H1 (cell line): ENCODE results near the gene TMEM272. TPM values are rescaled to one million over a fixed set of nuclear protein-coding genes. Genes with fewer than 3 reads are reported as not detected.

Experiments
- BCL11A ChIP-seq, 2 experiments: IDR thresholded peaks; one replicate each; pipeline ENCODE4 v1.6.1; 2011; ENCODE audit warnings: low read depth in 2 of 2, low read length in 2 of 2, mild to moderate bottlenecking in 2 of 2
- CEBPB ChIP-seq: IDR thresholded peaks from 2 replicates; pipeline ENCODE4 v1.6.1; 2012; ENCODE audit warnings: low read depth, low read length
- CREB1 ChIP-seq: IDR thresholded peaks from 2 replicates; pipeline ENCODE4 v1.6.1; 2012; ENCODE audit warnings: inconsistent platforms
- GTF2F1 ChIP-seq: IDR thresholded peaks from 2 replicates; pipeline ENCODE4 v1.6.1; 2012; ENCODE audit warnings: low read depth, low read length, improper control_type of control experiment, borderline replicate concordance
- HDAC2 ChIP-seq, 2 experiments: fragments of 300-600 bp in 1 of 2; sonication (generic) in 1 of 2; IDR thresholded peaks; 2 replicates each; pipeline ENCODE4 v1.6.1; 2011 to 2012; ENCODE audit warnings: low read depth in 2 of 2, low read length in 2 of 2, mild to moderate bottlenecking in 2 of 2, moderate library complexity in 2 of 2, borderline replicate concordance in 1 of 2, inconsistent platforms in 1 of 2
- HDAC6 ChIP-seq: IDR thresholded peaks from one replicate; pipeline ENCODE4 v1.7.1; 2012; ENCODE audit warnings: low read depth, mild to moderate bottlenecking, inconsistent platforms, low read length, moderate library complexity
- KDM1A ChIP-seq: fragments of 200-600, 300-600 bp; sonication (generic); IDR thresholded peaks from 2 replicates; pipeline ENCODE4 v1.7.1; 2016; ENCODE audit warnings: mild to moderate bottlenecking, low read length, borderline replicate concordance
- NANOG ChIP-seq: IDR thresholded peaks from 2 replicates; pipeline ENCODE4 v1.6.1; 2011; ENCODE audit warnings: low read length, low read depth, mild to moderate bottlenecking, inconsistent platforms; ENCODE audit not compliant: insufficient read depth, poor library complexity, severe bottlenecking
- POU5F1 ChIP-seq: IDR thresholded peaks from 2 replicates; pipeline ENCODE4 v1.6.1; 2011; ENCODE audit warnings: low read depth, mild to moderate bottlenecking, low read length, moderate library complexity
- RAD21 ChIP-seq, 2 experiments: IDR thresholded peaks in 1 of 2; conservative IDR thresholded peaks in 1 of 2; 2 replicates each; pipeline ENCODE4 v1.6.1; 2011; ENCODE audit warnings: low read depth in 2 of 2, low read length in 2 of 2, improper control_type of control experiment in 1 of 2, inconsistent platforms in 1 of 2, mild to moderate bottlenecking in 1 of 2, moderate library complexity in 1 of 2
- SP4 ChIP-seq: IDR thresholded peaks from 2 replicates; pipeline ENCODE4 v1.6.1; 2012; ENCODE audit warnings: low read length, inconsistent platforms
- polyA plus RNA-seq, 7 experiments: library from polyadenylated mRNA; depleted of rRNA in 3 of 7; stranded (reverse) in 5 of 7; unstranded in 2 of 7; fragments of >200 nt in 5 of 7; fragments of 200-250 nt in 2 of 7; gene quantifications; 1 replicate in 5 of 7; 2 replicates in 1 of 7; 4 replicates in 1 of 7; pipeline versions ENCODE4 v1.2.1 to v1.2.3, GENCODE V29; 2011 to 2013; ENCODE audit warnings: missing spikeins in 2 of 7, mixed read lengths in 2 of 7
- total RNA-seq: library from RNA; stranded (reverse); fragmentation: NEBNext Ultra II Directional; extraction: Animal tissue kit (Norgen Biotek cat#: 25700); gene quantifications from 2 replicates; pipeline ENCODE4 v1.2.1, GENCODE V29; 2021
- TF ChIP-seq, protein P1 (sequence below): IDR thresholded peaks from 2 replicates; pipeline ENCODE4 v1.6.1; 2012; ENCODE audit warnings: low read length, inconsistent platforms

The TMEM272 gene
- total and polyA plus RNA-seq, 2 of the 8 experiments (the other 6 are each of a cell fraction or from before 2014, with no cell fraction given), result 0.05 TPM; not detected in 1

DNA sequence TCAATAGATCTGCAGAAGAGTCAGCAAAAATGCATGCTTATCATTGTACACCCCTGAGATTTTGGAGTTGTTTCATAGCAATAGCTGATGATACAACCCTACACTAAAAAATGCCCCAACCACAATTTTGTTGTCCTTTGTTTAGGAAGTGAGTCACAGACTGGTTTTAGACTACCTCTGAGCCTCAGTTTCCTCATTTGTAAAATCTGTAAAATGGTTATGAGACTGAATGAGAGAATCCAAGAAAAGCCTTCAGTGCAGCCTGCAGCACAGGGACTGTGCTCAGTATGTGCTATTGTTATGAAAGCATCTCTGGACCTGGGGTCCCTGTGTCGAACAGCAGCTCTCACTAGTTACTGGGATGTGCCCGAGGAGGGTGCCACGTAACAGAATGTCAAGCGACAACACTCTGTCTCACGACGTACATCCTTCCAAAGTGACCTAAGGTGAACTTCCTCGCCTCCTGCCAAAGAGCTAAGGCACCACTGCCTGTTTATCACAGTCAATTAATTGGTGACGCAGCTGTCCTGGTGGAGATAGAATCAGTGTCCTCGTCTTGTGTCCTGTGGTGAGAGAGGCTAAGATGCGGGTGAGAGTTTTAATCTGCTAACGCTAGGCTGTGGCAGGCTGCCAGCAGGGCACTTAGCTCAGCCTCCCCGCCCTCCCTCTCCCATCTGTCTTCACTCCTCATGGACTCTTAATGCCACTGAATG is 59.1 kb downstream of the TMEM272 start (continued):
- TF ChIP-seq NANOG (no peak), CEBPB (no peak), BCL11A (IDR thresholded peaks at IDR 0.05; ENCODE audit: low read depth in 2 of 2, low read length in 2 of 2) (no peak), GTF2F1 (no peak), HDAC6 (no peak), HDAC2 (IDR thresholded peaks at IDR 0.05; ENCODE audit: borderline replicate concordance in 1 of 2, low read depth in 2 of 2, low read length in 2 of 2) (no peak), RAD21 (IDR thresholded peaks at IDR 0.05 in 1 of 2, conservative IDR thresholded peaks at IDR 0.05 in 1 of 2; ENCODE audit: low read depth in 2 of 2, low read length in 2 of 2) (no peak), KDM1A (no peak), SP4 (no peak), CREB1 (no peak), POU5F1 (no peak)
- TF ChIP-seq, protein P1, sequence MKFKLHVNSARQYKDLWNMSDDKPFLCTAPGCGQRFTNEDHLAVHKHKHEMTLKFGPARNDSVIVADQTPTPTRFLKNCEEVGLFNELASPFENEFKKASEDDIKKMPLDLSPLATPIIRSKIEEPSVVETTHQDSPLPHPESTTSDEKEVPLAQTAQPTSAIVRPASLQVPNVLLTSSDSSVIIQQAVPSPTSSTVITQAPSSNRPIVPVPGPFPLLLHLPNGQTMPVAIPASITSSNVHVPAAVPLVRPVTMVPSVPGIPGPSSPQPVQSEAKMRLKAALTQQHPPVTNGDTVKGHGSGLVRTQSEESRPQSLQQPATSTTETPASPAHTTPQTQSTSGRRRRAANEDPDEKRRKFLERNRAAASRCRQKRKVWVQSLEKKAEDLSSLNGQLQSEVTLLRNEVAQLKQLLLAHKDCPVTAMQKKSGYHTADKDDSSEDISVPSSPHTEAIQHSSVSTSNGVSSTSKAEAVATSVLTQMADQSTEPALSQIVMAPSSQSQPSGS, result no peak
- TF ChIP-seq, all 59 proteins: peak for 0
